SK-N-SH (cell line): Measurements from ENCODE around the gene STX3. TPM values are rescaled to one million over a fixed set of nuclear protein-coding genes. Genes with fewer than 3 reads are reported as not detected.

Experiments used
- CTCF ChIA-PET: fragments of 300-600, 350-600 bp; formaldehyde crosslinking; extraction: SDS; loops from one replicate; lab custom pipeline; 2021; lab: Yijun Ruan, JAX
- POLR2A ChIA-PET: fragments of 350-600 bp; sonication (Branson Sonifier 250); formaldehyde crosslinking; extraction: SDS; loops from one replicate; lab custom pipeline; 2020; ENCODE audit warnings: antibody characterized with exemption, inconsistent platforms; lab: Yijun Ruan, JAX
- DNase-seq: peaks from one replicate; pipeline ENCODE4 v3.0.0; 2012
- H2AFZ ChIP-seq: fragments of 200-600 bp; sonication (generic); 2 replicates; pipeline ENCODE4 v1.8.1; 2016; ENCODE audit warnings: antibody characterized with exemption, mild to moderate bottlenecking, low read depth
- H3F3A ChIP-seq: fragments of 200-600 bp; sonication (generic); replicated peaks from 2 replicates; pipeline ENCODE3; 2016; ENCODE audit warnings: antibody characterized with exemption, mild to moderate bottlenecking; ENCODE audit not compliant: insufficient read depth
- H3K27ac ChIP-seq, 2 experiments: fragments of 200-500 bp in 1 of 2; fragments of 200-600 bp in 1 of 2; sonication (Bioruptor generic) in 1 of 2; sonication (generic), shearing (Covaris generic) in 1 of 2; 2 replicates each; pipeline versions ENCODE4 v1.5.1 to v1.6.1; 2014 to 2016; ENCODE audit warnings: low read depth in 2 of 2, inconsistent platforms in 1 of 2, low read length in 1 of 2, mild to moderate bottlenecking in 1 of 2, mixed read lengths in 1 of 2
- H3K27me3 ChIP-seq: fragments of 200-600 bp; sonication (generic), shearing (Covaris generic); 2 replicates; pipeline ENCODE4 v1.6.1; 2016; ENCODE audit warnings: mixed run types; ENCODE audit not compliant: insufficient read depth
- H3K36me3 ChIP-seq, 2 experiments: fragments of 200-500 bp in 1 of 2; fragments of 200-600 bp in 1 of 2; sonication (Bioruptor generic) in 1 of 2; sonication (generic) in 1 of 2; replicated peaks in 1 of 2; 2 replicates each; pipeline versions ENCODE3 to v1.5.1; 2014 to 2016; ENCODE audit warnings: low read length in 1 of 2, mild to moderate bottlenecking in 1 of 2; ENCODE audit not compliant: insufficient read depth in 2 of 2, control insufficient read depth in 1 of 2
- H3K4me1 ChIP-seq, 2 experiments: fragments of 200-500 bp in 1 of 2; fragments of 200-600 bp in 1 of 2; sonication (Bioruptor generic) in 1 of 2; sonication (generic), shearing (Covaris generic) in 1 of 2; 2 replicates each; pipeline versions ENCODE4 v1.5.1 to v1.6.1; 2014 to 2016; ENCODE audit warnings: low read depth in 1 of 2, low read length in 1 of 2, mixed run types in 1 of 2; ENCODE audit not compliant: insufficient read depth in 2 of 2, control insufficient read depth in 1 of 2
- H3K4me2 ChIP-seq: fragments of 200-600 bp; sonication (generic), shearing (Covaris generic); 2 replicates; pipeline ENCODE4 v1.6.1; 2017; ENCODE audit warnings: mixed run types
- H3K4me3 ChIP-seq, 2 experiments: fragments of 200-500 bp in 1 of 2; fragments of 200-600 bp in 1 of 2; sonication (Bioruptor generic) in 1 of 2; sonication (generic), shearing (Covaris generic) in 1 of 2; 2 replicates each; pipeline versions ENCODE4 v1.5.1 to v1.8.1; 2014 to 2016; ENCODE audit warnings: low read depth in 2 of 2, inconsistent platforms in 1 of 2, low read length in 1 of 2, mild to moderate bottlenecking in 1 of 2, mixed read lengths in 1 of 2, moderate library complexity in 1 of 2
- H3K79me2 ChIP-seq: fragments of 200-600 bp; sonication (generic); 2 replicates; pipeline ENCODE4 v1.8.1; 2017; ENCODE audit warnings: mild to moderate bottlenecking; ENCODE audit not compliant: insufficient read depth
- H3K9ac ChIP-seq: fragments of 200-600 bp; sonication (generic); 2 replicates; pipeline ENCODE4 v1.6.1; 2017; ENCODE audit warnings: mixed run types
- H3K9me2 ChIP-seq: fragments of 200-600 bp; sonication (generic); 2 replicates; pipeline ENCODE4 v1.6.1; 2017; ENCODE audit warnings: mixed run types
- H3K9me3 ChIP-seq: fragments of 200-600 bp; sonication (generic); 2 replicates; pipeline ENCODE4 v1.6.1; 2017; ENCODE audit warnings: mixed run types, mild to moderate bottlenecking, moderate library complexity
- H4K20me1 ChIP-seq: fragments of 200-600 bp; sonication (generic); 2 replicates; pipeline ENCODE4 v1.6.1; 2017; ENCODE audit warnings: mild to moderate bottlenecking, mixed run types; ENCODE audit not compliant: insufficient read depth
- EZH2phosphoT487 ChIP-seq: fragments of 200-600 bp; sonication (generic); IDR thresholded peaks from 2 replicates; pipeline ENCODE4 v1.6.1; 2017; ENCODE audit warnings: low read depth, mixed run types, mild to moderate bottlenecking, antibody characterized with exemption, moderate library complexity, borderline replicate concordance
- FOSL2 ChIP-seq: IDR thresholded peaks from 2 replicates; pipeline ENCODE4 v1.4.0; 2012; ENCODE audit warnings: low read depth, mild to moderate bottlenecking, moderate library complexity, borderline replicate concordance
- FOXM1 ChIP-seq: IDR thresholded peaks from 2 replicates; pipeline ENCODE4 v1.4.0; 2012; ENCODE audit warnings: low read depth, mild to moderate bottlenecking
- GATA2 ChIP-seq: sonication (generic); formaldehyde crosslinking; IDR thresholded peaks from 2 replicates; pipeline ENCODE4 v1.5.0; 2020; ENCODE audit warnings: mild to moderate bottlenecking, missing genetic modification reagents
- MEF2A ChIP-seq: IDR thresholded peaks from 2 replicates; pipeline ENCODE4 v1.4.0; 2012; ENCODE audit warnings: low read depth, borderline replicate concordance
- NFIC ChIP-seq: IDR thresholded peaks from 2 replicates; pipeline ENCODE4 v1.4.0; 2012; ENCODE audit warnings: borderline replicate concordance
- RAD21 ChIP-seq: IDR thresholded peaks from 2 replicates; pipeline ENCODE4 v1.6.1; 2012; ENCODE audit warnings: mild to moderate bottlenecking, low read length
- RXRA ChIP-seq: IDR thresholded peaks from 2 replicates; pipeline ENCODE4 v1.4.0; 2012; ENCODE audit warnings: low read depth, mild to moderate bottlenecking, borderline replicate concordance
- SIN3A ChIP-seq: IDR thresholded peaks from 2 replicates; pipeline ENCODE4 v1.6.1; 2012; ENCODE audit warnings: low read depth, mild to moderate bottlenecking, low read length, moderate library complexity, borderline replicate concordance
- SMC3 ChIP-seq: IDR thresholded peaks from 2 replicates; pipeline ENCODE4 v1.6.1; 2012; ENCODE audit warnings: low read depth, low read length, improper control_type of control experiment
- TCF12 ChIP-seq: IDR thresholded peaks from 2 replicates; pipeline ENCODE4 v1.4.0; 2012
- YY1 ChIP-seq: IDR thresholded peaks from 2 replicates; pipeline ENCODE4 v1.4.0; 2012; ENCODE audit warnings: low read depth, mild to moderate bottlenecking
- WGBS: methylation state at CpG from one replicate; pipeline ENCODE4 v1.1.6; 2017; ENCODE audit warnings: low lambda C conversion rate; 5-methylcytosine and 5-hydroxymethylcytosine counted together
- polyA plus RNA-seq, 3 experiments: library from polyadenylated mRNA; depleted of rRNA; stranded (reverse); fragments of >200 nt; gene quantifications; 2 replicates each; pipeline ENCODE4 v1.2.3, GENCODE V29; 2012
- TF ChIP-seq, protein P1 (sequence below): IDR thresholded peaks from 2 replicates; pipeline ENCODE4 v1.6.1; 2012; ENCODE audit warnings: mild to moderate bottlenecking, low read depth, low read length, moderate library complexity
- TF ChIP-seq, protein P2 (sequence below): fragments of 150-350 bp; IDR thresholded peaks from 2 replicates; pipeline ENCODE4 v1.6.1; 2017; ENCODE audit warnings: antibody characterized with exemption, low read length, low read depth, borderline replicate concordance
- TF ChIP-seq, protein P3 (sequence below): fragments of 200-600 bp; sonication (generic); IDR thresholded peaks from 2 replicates; pipeline ENCODE4 v1.6.1; 2017; ENCODE audit warnings: antibody characterized with exemption, mild to moderate bottlenecking, moderate library complexity
- TF ChIP-seq, protein P4 (sequence below): fragments of 150-350 bp; IDR thresholded peaks from 2 replicates; pipeline ENCODE4 v1.6.1; 2016; ENCODE audit warnings: mild to moderate bottlenecking, low read depth, low read length

Gene STX3
- polyA plus RNA-seq, 1 of the 3 experiments (the other 2 are of a cell fraction): 21.4 TPM

DNA sequence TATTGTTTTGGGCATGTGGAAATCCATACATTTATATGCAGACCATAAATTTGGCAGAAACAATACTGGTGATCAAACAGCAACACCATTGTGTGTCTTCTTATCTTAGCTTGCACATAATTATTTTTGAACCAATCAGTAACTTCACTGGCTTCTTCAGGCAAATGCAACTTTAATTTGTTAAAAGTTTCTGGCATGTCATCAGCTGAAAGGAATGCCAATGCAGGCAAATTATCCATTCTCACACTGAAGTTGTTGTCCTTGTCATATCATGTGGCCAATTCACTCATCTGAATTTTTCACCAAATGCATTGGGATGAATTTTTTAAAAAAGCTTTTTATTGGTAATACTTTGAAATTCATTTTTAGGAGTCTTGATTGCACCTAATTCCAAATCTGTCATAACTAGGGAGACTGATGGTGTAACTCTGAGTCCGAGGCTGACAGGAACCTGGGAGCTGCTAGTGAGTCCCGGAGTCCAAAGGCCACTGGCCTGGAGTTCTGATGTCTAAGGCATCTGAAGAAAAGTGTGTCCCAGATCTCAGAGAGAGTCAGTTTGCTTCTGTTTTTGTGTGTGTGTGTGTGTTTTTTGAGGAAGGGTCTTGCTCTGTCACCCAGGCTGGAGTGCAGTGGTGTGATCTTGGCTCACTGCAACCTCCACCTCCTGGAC is 24.1 kb upstream of the STX3 start:
- Histone ChIP-seq H3K27me3 (no peaks in the 10 kb centered on the region), H3K27ac (no peak overlapping the region), H3K9ac (no peak overlapping the region), H3K9me3 (no peaks in the 10 kb centered on the region), H3K4me2 (no peak overlapping the region), H3K79me2 (no peaks in the 10 kb centered on the region), H3K9me2 (no peaks in the 10 kb centered on the region), H4K20me1 (no peaks in the 10 kb centered on the region), H3K4me3 (no peak overlapping the region), H3K36me3 (no peaks in the 10 kb centered on the region), H3K4me1 (no peaks in the 10 kb centered on the region), H2AFZ (no peak overlapping the region), H3F3A (no peaks in the 10 kb centered on the region)
- WGBS: 50% methylated on average over 2 of the region's 2 CpGs
- no peak for DNase-seq
- ChIA-PET POLR2A (no interaction called here), CTCF (no interaction called here)
- no peak for TF ChIP-seq FOSL2
- no peak for TF ChIP-seq TCF12
- no peak for TF ChIP-seq MEF2A
- TF ChIP-seq RXRA: no peak
- TF ChIP-seq, protein P1, sequence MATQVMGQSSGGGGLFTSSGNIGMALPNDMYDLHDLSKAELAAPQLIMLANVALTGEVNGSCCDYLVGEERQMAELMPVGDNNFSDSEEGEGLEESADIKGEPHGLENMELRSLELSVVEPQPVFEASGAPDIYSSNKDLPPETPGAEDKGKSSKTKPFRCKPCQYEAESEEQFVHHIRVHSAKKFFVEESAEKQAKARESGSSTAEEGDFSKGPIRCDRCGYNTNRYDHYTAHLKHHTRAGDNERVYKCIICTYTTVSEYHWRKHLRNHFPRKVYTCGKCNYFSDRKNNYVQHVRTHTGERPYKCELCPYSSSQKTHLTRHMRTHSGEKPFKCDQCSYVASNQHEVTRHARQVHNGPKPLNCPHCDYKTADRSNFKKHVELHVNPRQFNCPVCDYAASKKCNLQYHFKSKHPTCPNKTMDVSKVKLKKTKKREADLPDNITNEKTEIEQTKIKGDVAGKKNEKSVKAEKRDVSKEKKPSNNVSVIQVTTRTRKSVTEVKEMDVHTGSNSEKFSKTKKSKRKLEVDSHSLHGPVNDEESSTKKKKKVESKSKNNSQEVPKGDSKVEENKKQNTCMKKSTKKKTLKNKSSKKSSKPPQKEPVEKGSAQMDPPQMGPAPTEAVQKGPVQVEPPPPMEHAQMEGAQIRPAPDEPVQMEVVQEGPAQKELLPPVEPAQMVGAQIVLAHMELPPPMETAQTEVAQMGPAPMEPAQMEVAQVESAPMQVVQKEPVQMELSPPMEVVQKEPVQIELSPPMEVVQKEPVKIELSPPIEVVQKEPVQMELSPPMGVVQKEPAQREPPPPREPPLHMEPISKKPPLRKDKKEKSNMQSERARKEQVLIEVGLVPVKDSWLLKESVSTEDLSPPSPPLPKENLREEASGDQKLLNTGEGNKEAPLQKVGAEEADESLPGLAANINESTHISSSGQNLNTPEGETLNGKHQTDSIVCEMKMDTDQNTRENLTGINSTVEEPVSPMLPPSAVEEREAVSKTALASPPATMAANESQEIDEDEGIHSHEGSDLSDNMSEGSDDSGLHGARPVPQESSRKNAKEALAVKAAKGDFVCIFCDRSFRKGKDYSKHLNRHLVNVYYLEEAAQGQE: no peak
- no peak for TF ChIP-seq YY1
- TF ChIP-seq SMC3: no peak
- no peak for TF ChIP-seq GATA2 (CRISPR knock-in tag)
- no peak for TF ChIP-seq FOXM1
- no peak for TF ChIP-seq NFIC
- TF ChIP-seq, protein P2, sequence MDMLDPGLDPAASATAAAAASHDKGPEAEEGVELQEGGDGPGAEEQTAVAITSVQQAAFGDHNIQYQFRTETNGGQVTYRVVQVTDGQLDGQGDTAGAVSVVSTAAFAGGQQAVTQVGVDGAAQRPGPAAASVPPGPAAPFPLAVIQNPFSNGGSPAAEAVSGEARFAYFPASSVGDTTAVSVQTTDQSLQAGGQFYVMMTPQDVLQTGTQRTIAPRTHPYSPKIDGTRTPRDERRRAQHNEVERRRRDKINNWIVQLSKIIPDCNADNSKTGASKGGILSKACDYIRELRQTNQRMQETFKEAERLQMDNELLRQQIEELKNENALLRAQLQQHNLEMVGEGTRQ: no peak

DNA sequence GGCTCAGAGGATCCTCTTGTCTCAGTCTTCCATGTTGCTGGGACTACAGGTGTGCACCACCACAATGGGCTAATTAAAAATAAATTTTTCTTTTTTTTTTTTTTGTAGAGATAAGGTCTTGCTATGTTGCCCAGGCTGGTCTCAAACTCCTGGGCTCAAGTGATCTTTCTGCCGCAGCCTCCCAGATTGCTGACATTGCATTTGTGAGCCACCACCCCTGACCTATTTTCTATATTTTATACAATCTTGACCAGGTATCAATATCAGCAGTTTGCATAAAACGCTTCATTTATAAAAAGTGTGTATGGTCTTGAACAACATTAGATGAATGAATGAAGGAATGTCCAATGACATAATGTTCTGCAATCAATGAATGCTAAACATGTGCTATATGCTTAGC is 9.1 kb upstream of the STX3 start:
- Histone ChIP-seq H3K79me2 (no peaks in the 10 kb centered on the region), H3F3A (no peaks in the 10 kb centered on the region), H3K27ac (no peak overlapping the region), H3K27me3 (no peaks in the 10 kb centered on the region), H3K4me3 (no peak overlapping the region), H3K9me3 (no peaks in the 10 kb centered on the region), H3K9ac (no peak overlapping the region), H3K4me1 (no peaks in the 10 kb centered on the region), H4K20me1 (no peaks in the 10 kb centered on the region), H3K36me3 (no peaks in the 10 kb centered on the region), H3K9me2 (no peaks in the 10 kb centered on the region), H2AFZ (no peak overlapping the region), H3K4me2 (no peak overlapping the region)
- TF ChIP-seq, protein P2: no peak
- TF ChIP-seq EZH2phosphoT487 (no peak), SIN3A (no peak), NFIC (no peak), RAD21 (no peak)
- TF ChIP-seq, protein P3, sequence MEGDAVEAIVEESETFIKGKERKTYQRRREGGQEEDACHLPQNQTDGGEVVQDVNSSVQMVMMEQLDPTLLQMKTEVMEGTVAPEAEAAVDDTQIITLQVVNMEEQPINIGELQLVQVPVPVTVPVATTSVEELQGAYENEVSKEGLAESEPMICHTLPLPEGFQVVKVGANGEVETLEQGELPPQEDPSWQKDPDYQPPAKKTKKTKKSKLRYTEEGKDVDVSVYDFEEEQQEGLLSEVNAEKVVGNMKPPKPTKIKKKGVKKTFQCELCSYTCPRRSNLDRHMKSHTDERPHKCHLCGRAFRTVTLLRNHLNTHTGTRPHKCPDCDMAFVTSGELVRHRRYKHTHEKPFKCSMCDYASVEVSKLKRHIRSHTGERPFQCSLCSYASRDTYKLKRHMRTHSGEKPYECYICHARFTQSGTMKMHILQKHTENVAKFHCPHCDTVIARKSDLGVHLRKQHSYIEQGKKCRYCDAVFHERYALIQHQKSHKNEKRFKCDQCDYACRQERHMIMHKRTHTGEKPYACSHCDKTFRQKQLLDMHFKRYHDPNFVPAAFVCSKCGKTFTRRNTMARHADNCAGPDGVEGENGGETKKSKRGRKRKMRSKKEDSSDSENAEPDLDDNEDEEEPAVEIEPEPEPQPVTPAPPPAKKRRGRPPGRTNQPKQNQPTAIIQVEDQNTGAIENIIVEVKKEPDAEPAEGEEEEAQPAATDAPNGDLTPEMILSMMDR: no peak
- TF ChIP-seq, protein P4, sequence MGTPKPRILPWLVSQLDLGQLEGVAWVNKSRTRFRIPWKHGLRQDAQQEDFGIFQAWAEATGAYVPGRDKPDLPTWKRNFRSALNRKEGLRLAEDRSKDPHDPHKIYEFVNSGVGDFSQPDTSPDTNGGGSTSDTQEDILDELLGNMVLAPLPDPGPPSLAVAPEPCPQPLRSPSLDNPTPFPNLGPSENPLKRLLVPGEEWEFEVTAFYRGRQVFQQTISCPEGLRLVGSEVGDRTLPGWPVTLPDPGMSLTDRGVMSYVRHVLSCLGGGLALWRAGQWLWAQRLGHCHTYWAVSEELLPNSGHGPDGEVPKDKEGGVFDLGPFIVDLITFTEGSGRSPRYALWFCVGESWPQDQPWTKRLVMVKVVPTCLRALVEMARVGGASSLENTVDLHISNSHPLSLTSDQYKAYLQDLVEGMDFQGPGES: no peak
- 41% methylated on average over 2 of the region's 2 CpGs for WGBS
- DNase-seq: no peak
- CTCF ChIA-PET: interaction anchor here (1.2 kb wide), 1 partner anchor 55 kb away, joined by 3 read pairs; no protein-coding TSS in a partner anchor
- POLR2A ChIA-PET: no interaction called here
